HG03159 (cell line): ENCODE data around the gene RAB6B.

Experiments
- ATAC-seq: cut with Tn5 transposase; IDR thresholded peaks from one replicate; pipeline ENCODE4 v1.9.1; 2021; ENCODE audit warnings: mild to moderate bottlenecking, moderate library complexity; ENCODE audit not compliant: unreplicated experiment

The RAB6B gene

GRCh38 chr3:133860519-133860918, 35.2 kb downstream of the RAB6B start:
- ATAC-seq = no peak

GRCh38 chr3:133859381-133860234, 36.1 kb downstream of the RAB6B start:
- no peak for ATAC-seq

- no peak for ATAC-seq
These were observed 37.9 kb downstream of the RAB6B start for GRCh38 chr3:133857767-133858166.

GRCh38 chr3:133856316-133856715, 39.4 kb downstream of the RAB6B start:
- ATAC-seq = no peak

- ATAC-seq = no peak
These were observed 39.9 kb downstream of the RAB6B start for GRCh38 chr3:133855772-133856171.

- ATAC-seq = no peak
These were observed 40.7 kb downstream of the RAB6B start for GRCh38 chr3:133855002-133855370.

- ATAC-seq = no peak
These were observed 41.2 kb downstream of the RAB6B start for GRCh38 chr3:133854264-133855001.

- no peak for ATAC-seq
These were observed 41.8 kb downstream of the RAB6B start for GRCh38 chr3:133853925-133854227.

- ATAC-seq = no peak
These were observed 42.4 kb downstream of the RAB6B start for GRCh38 chr3:133853063-133853924.

GRCh38 chr3:133851931-133852330, 43.8 kb downstream of the RAB6B start:
- ATAC-seq = no peak

GRCh38 chr3:133851266-133851906, 44.3 kb downstream of the RAB6B start:
- ATAC-seq = no peak

GRCh38 chr3:133850034-133850433, 45.6 kb downstream of the RAB6B start:
- no peak for ATAC-seq

GRCh38 chr3:133849346-133849745, 46.3 kb downstream of the RAB6B start:
- ATAC-seq = no peak

GRCh38 chr3:133845127-133845526, 50.6 kb downstream of the RAB6B start:
- no peak for ATAC-seq

GRCh38 chr3:133843634-133844033, 52.0 kb downstream of the RAB6B start:
- no peak for ATAC-seq

- ATAC-seq = no peak
These were observed 53.5 kb downstream of the RAB6B start for GRCh38 chr3:133842158-133842557.

- no peak for ATAC-seq
These were observed 54.5 kb downstream of the RAB6B start for GRCh38 chr3:133841196-133841595.

GRCh38 chr3:133840767-133841166, 54.9 kb downstream of the RAB6B start:
- no peak for ATAC-seq

- no peak for ATAC-seq
These were observed 55.5 kb downstream of the RAB6B start for GRCh38 chr3:133840055-133840737.
